HFF-Myc (cell line): Measurements from ENCODE around the gene MYH16.
"Not testable (repeated sequence)": the region's sequence is repeated elsewhere in the genome, so short reads cannot be mapped to it uniquely, and the experiment has no call there.

Source experiments
- DNase-seq: peaks from one replicate; pipeline ENCODE4 v3.0.0-alpha.2; 2011; ENCODE audit warnings: low read depth; ENCODE audit errors: extremely low read depth
- H3K4me3 ChIP-seq: replicated peaks from 2 replicates; pipeline ENCODE4 v1.5.1; 2011; ENCODE audit warnings: low read depth, mild to moderate bottlenecking, control low read depth, low read length
- TF ChIP-seq, protein P1 (sequence below): IDR thresholded peaks from 2 replicates; pipeline ENCODE4 v1.5.1; 2012; ENCODE audit warnings: mild to moderate bottlenecking, low read depth, low read length, control low read depth; ENCODE audit errors: missing control alignments

The MYH16 gene

DNA sequence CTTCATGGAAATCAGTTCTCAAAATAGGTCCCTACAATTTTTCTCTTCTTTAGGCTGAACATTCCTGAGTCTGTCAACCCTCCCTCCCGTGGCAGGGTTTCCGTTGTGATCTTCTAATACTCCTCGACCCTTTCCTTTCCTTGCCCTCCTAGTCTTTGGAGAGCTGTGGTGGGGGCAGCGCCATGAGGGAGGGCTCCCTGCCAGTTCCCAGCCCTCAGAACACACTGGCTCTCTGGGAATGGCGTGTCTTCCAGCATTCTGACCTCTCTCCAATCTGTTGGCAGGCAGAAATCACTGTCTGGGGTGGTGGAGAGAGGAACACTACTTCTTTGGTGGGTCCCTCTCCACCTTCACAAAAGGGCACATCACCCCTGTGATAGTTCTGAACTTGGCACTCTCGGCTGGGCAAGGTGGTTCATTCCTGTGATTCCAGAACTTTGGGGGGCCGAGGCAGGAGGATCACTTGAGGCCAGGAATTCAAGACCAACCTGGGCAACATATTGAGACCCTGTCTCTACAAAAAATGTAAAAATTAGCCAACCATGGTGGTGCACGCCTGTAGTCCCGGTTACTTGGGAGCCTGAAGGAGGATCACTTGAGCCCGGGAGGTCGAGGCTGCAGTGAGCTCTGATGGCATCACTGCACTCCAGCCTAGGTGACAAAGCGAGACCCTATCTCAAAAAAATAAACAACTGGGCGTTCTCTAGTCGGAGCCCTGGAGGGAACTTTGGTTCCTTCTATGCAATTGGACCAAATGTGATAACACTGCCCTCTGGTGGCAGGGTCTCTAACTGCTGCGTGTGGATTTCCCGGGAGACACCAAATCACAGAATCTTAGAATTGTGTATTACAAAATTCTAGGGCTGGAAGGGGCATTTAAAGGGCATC, 39.9 kb downstream of the MYH16 start:
- TF ChIP-seq, protein P1, sequence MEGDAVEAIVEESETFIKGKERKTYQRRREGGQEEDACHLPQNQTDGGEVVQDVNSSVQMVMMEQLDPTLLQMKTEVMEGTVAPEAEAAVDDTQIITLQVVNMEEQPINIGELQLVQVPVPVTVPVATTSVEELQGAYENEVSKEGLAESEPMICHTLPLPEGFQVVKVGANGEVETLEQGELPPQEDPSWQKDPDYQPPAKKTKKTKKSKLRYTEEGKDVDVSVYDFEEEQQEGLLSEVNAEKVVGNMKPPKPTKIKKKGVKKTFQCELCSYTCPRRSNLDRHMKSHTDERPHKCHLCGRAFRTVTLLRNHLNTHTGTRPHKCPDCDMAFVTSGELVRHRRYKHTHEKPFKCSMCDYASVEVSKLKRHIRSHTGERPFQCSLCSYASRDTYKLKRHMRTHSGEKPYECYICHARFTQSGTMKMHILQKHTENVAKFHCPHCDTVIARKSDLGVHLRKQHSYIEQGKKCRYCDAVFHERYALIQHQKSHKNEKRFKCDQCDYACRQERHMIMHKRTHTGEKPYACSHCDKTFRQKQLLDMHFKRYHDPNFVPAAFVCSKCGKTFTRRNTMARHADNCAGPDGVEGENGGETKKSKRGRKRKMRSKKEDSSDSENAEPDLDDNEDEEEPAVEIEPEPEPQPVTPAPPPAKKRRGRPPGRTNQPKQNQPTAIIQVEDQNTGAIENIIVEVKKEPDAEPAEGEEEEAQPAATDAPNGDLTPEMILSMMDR, result peak; percentile 88
- no peak overlapping the region for H3K4me3 ChIP-seq
- DNase-seq, result peak; percentile 38

DNA sequence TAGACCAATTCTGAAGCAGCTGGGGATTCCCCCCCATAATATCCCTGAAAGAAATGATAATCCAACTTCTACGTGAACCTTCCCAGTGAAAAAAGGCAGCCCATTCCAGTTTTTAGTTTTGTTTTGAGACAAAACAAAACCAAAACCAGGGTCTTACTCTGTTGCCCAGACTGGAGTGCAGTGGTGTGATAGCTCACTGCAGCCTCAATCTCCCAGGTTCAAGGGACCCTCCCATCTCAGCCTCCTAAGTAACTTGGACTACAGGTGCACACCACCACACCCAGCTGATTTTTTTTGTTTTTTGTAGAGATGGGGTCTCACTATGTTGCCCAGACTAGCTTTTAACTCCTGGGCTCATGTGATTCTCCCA, 40.5 kb downstream of the MYH16 start:
- TF ChIP-seq, protein P1, result no peak
- DNase-seq, result no peak

DNA sequence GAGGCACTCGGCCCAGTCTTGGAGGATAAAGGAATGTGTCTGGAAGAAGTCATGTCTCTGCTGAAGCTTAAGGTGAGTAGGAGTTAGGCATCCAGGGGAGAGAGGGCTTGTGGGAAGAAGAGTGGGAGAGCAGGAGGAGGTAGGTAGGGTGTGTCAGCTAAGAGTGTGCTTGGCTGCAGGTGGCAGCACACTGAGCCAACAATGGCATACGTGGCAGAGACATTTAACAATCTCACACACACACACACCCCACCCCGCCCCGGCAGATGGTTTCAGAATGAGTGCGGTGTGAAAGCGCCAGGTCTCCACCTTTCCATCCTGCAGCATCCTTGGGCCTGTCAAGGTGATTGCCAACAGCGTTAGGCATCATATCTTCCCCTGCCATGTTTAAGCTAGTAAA, 41.9 kb downstream of the MYH16 start:
- DNase-seq, result no peak
- TF ChIP-seq, protein P1, result no peak
- no peak overlapping the region for H3K4me3 ChIP-seq

More for the DNA sequence above, 40.5 kb downstream of the MYH16 start:
- H3K4me3 ChIP-seq, result no peak overlapping the region

- TF ChIP-seq, protein P1, result no peak
- no peak overlapping the region for H3K4me3 ChIP-seq
- no peak for DNase-seq
Observed at GRCh38 chr7:99320371-99320770, 47.7 kb downstream of the MYH16 start.

DNA sequence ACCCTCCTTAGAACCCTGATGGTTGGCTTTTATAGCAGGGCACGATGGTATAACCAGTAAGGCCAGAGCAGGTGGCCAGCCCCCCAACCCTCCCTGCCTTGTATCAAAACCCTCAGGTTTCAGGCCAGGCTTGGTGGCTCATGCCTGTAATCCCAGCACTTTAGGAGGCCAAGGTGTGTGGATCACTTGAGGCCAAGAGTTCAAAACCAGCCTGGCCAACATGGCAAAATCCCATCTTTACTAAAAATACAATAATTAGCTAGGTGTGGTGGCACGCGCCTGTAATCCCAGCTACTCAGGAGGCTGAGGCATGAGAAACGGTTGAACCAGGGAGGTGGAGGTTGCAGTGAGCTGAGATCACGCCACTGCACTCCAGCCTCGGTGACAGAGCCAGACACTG, 50.0 kb downstream of the MYH16 start:
- not testable (repeated sequence) for H3K4me3 ChIP-seq, DNase-seq

- DNase-seq, result no peak
- TF ChIP-seq, protein P1, result no peak
- peak overlapping the region; percentile 95 for H3K4me3 ChIP-seq
Observed at GRCh38 chr7:99324559-99324958, 51.9 kb downstream of the MYH16 start.

DNA sequence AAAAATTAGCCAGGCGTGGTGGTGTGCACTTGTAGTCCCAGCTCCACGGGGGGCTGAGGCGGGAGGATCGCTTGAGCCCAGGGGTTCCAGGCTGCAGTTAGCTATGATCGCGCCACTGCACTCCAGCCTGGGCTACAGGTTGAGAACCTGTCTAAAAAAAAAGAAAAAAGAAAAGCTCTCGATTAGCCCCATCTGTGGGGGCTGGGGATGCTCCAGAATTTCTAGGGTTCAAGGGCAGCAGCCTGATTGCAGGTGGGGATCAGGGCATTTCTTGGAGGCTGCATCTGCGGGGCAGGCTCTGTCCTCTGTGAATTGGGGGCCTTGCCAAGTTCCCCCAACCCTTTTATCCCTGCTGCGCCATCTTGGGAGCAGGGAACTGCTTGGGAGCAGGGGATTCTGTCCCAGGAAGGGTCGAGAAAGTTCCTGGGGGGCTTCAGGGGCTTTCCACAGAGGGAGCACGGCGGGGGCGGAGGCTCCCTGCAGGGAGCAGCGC, 52.4 kb downstream of the MYH16 start:
- peak overlapping the region; percentile 95 for H3K4me3 ChIP-seq
- DNase-seq, result no peak
- TF ChIP-seq, protein P1, result no peak
